Endothelial cell of umbilical vein (primary cell): ENCODE results near the gene NPDC1. TPM values are rescaled to one million over a fixed set of nuclear protein-coding genes. Genes with fewer than 3 reads are reported as not detected.

Experiments used
- BruUV-seq: library from RNA; stranded (reverse); fragments of 400-500 nt; replicated peaks from 2 replicates; lab custom pipeline; 2021; lab: Mats Ljungman, UMichigan
- CTCF ChIA-PET: fragments of 300-600, 350-600 bp; sonication (Branson Sonifier 250); formaldehyde crosslinking; loops from one replicate; lab custom pipeline; 2021; ENCODE audit warnings: antibody characterized with exemption, inconsistent platforms; lab: Charles Lee
- POLR2A ChIA-PET: fragments of 300-600, 350-600 bp; sonication (Branson Sonifier 250); formaldehyde crosslinking; loops from one replicate; lab custom pipeline; 2021; ENCODE audit warnings: antibody characterized with exemption, inconsistent platforms; lab: Charles Lee
- DNase-seq: peaks from one replicate; pipeline ENCODE4 v3.0.0-alpha.2; 2011; ENCODE audit warnings: low read depth, low spot score
- FAIRE-seq: peaks from 2 replicates; lab custom pipeline; 2011; peaks lifted over from hg19 to GRCh38; lab: Jason Lieb, UNC
- H2AFZ ChIP-seq: 2 replicates; pipeline ENCODE4 v1.6.0; 2012; ENCODE audit warnings: low read depth, low read length, control low read depth, inconsistent platforms
- H3K27ac ChIP-seq: 2 replicates; pipeline ENCODE4 v1.5.1; 2011; ENCODE audit warnings: low read depth, mild to moderate bottlenecking, control low read depth, low read length, moderate library complexity; ENCODE audit not compliant: insufficient read depth
- H3K27me3 ChIP-seq, 2 experiments: 2 replicates each; pipeline versions ENCODE4 v1.6.0 to v1.6.1; 2011; ENCODE audit warnings: low read length in 2 of 2, mixed read lengths in 1 of 2; ENCODE audit not compliant: control insufficient read depth in 2 of 2, insufficient read depth in 2 of 2
- H3K36me3 ChIP-seq, 2 experiments: 2 replicates in 1 of 2; 3 replicates in 1 of 2; pipeline ENCODE4 v1.5.1; 2011; ENCODE audit warnings: low read length in 2 of 2, mild to moderate bottlenecking in 1 of 2, moderate library complexity in 1 of 2; ENCODE audit not compliant: control insufficient read depth in 2 of 2, insufficient read depth in 2 of 2; ENCODE audit errors: extremely low read depth in 1 of 2
- H3K4me1 ChIP-seq: 3 replicates; pipeline ENCODE4 v1.5.1; 2011; ENCODE audit warnings: mild to moderate bottlenecking, low read length; ENCODE audit not compliant: control insufficient read depth, insufficient read depth; ENCODE audit errors: extremely low read depth
- H3K4me2 ChIP-seq: 2 replicates; pipeline ENCODE4 v1.6.1; 2011; ENCODE audit warnings: low read length, control low read depth, mixed read lengths; ENCODE audit not compliant: insufficient read depth
- H3K4me3 ChIP-seq, 3 experiments: fragments of 200-600 bp in 1 of 3; sonication (generic), shearing (Covaris generic) in 1 of 3; replicated peaks in 1 of 3; 2 replicates each; pipeline ENCODE4 v1.5.1; 2011 to 2016; ENCODE audit warnings: control low read depth in 3 of 3, low read length in 3 of 3, mild to moderate bottlenecking in 2 of 3, inconsistent platforms in 1 of 3, low read depth in 1 of 3, moderate library complexity in 1 of 3; ENCODE audit not compliant: insufficient read depth in 1 of 3
- H3K79me2 ChIP-seq: 2 replicates; pipeline ENCODE4 v1.6.0; 2012; ENCODE audit warnings: low read length, inconsistent platforms; ENCODE audit not compliant: control insufficient read depth, insufficient read depth
- H3K9ac ChIP-seq: replicated peaks from 2 replicates; pipeline ENCODE3; 2011; ENCODE audit warnings: low read length, control low read depth; ENCODE audit not compliant: insufficient read depth; ENCODE audit errors: extremely low read depth
- H3K9me1 ChIP-seq: replicated peaks from 3 replicates; pipeline ENCODE4 v1.6.0; 2011; ENCODE audit warnings: mild to moderate bottlenecking, low read length; ENCODE audit not compliant: control insufficient read depth, insufficient read depth; ENCODE audit errors: extremely low read depth
- H3K9me3 ChIP-seq: replicated peaks from 2 replicates; pipeline ENCODE4 v1.5.1; 2012; ENCODE audit warnings: low read length, inconsistent platforms; ENCODE audit not compliant: control insufficient read depth, insufficient read depth
- H4K20me1 ChIP-seq: replicated peaks from 2 replicates; pipeline ENCODE3; 2011; ENCODE audit warnings: mild to moderate bottlenecking, low read length; ENCODE audit not compliant: control insufficient read depth, insufficient read depth; ENCODE audit errors: extremely low read depth
- EZH2 ChIP-seq: IDR thresholded peaks from 2 replicates; pipeline ENCODE4 v1.6.1; 2012; ENCODE audit warnings: borderline replicate concordance, low read depth, mild to moderate bottlenecking, moderate library complexity, low read length, inconsistent platforms; ENCODE audit not compliant: severe bottlenecking
- FOS ChIP-seq: IDR thresholded peaks from 2 replicates; pipeline ENCODE4 v1.6.1; 2011; ENCODE audit warnings: mild to moderate bottlenecking, low read length, moderate library complexity, borderline replicate concordance; ENCODE audit not compliant: insufficient read depth
- GATA2 ChIP-seq: IDR thresholded peaks from 2 replicates; pipeline ENCODE4 v1.7.0; 2011; ENCODE audit warnings: low read depth, mild to moderate bottlenecking, moderate library complexity, mixed read lengths, low read length; ENCODE audit not compliant: insufficient read length, insufficient read depth
- JUN ChIP-seq: IDR thresholded peaks from 2 replicates; pipeline ENCODE4 v1.6.1; 2011; ENCODE audit warnings: borderline replicate concordance, low read depth; ENCODE audit not compliant: insufficient read length, insufficient read depth
- MYC ChIP-seq: IDR thresholded peaks from one replicate; pipeline ENCODE4 v1.6.1; 2011; ENCODE audit warnings: mild to moderate bottlenecking, low read depth, low read length
- POLR2A ChIP-seq: IDR thresholded peaks from 2 replicates; pipeline ENCODE4 v1.6.1; 2012; ENCODE audit warnings: low read depth, mild to moderate bottlenecking, control low read depth, low read length
- POLR2AphosphoS5 ChIP-seq: IDR thresholded peaks from 2 replicates; pipeline ENCODE4 v1.6.1; 2012; ENCODE audit warnings: low read depth, mild to moderate bottlenecking, control low read depth, low read length, moderate library complexity; ENCODE audit not compliant: insufficient read depth
- dilution Hi-C: fragments of 300-500 bp; cut with MboI; formaldehyde crosslinking; loops from one replicate; pipeline ENCODE4 v1.15.0; 2019; ENCODE audit warnings: low sequenced_read_pairs; ENCODE audit not compliant: extremely low pct_ligation_motif_present
- intact Hi-C: fragments of 100-400 bp; cut with micrococcal nuclease; formaldehyde crosslinking; loops from one replicate; pipeline ENCODE4 v1.10.0; 2022
- polyA plus RNA-seq, 4 experiments: library from polyadenylated mRNA; depleted of rRNA in 3 of 4; stranded (reverse) in 3 of 4; unstranded in 1 of 4; fragments of >200 nt; gene quantifications; 2 replicates each; pipeline versions ENCODE4 v1.2.1 to v1.2.3, GENCODE V29; 2011 to 2012; ENCODE audit warnings: missing spikeins in 1 of 4
- total RNA-seq: library from RNA; stranded (reverse); gene quantifications from 2 replicates; pipeline ENCODE4 v1.2.3, GENCODE V29; 2021
- TF ChIP-seq, protein P1 (sequence below): IDR thresholded peaks from 2 replicates; pipeline ENCODE4 v1.6.1; 2011; ENCODE audit not compliant: insufficient read depth, insufficient read length
- TF ChIP-seq, protein P2 (sequence below), 2 donors: IDR thresholded peaks; 1 replicate in 1 of 2; 2 replicates in 1 of 2; pipeline ENCODE4 v1.5.1; 2011; ENCODE audit warnings: low read length in 2 of 2, mild to moderate bottlenecking in 2 of 2, moderate library complexity in 2 of 2, control low read depth in 1 of 2, inconsistent platforms in 1 of 2, low read depth in 1 of 2; ENCODE audit not compliant: insufficient read depth in 1 of 2; ENCODE audit errors: extremely low read depth in 1 of 2

The NPDC1 gene
- total and polyA plus RNA-seq, 2 donors (not counting 3 experiments of a cell fraction or from before 2014, with no cell fraction given) = 115 to 181 TPM

DNA sequence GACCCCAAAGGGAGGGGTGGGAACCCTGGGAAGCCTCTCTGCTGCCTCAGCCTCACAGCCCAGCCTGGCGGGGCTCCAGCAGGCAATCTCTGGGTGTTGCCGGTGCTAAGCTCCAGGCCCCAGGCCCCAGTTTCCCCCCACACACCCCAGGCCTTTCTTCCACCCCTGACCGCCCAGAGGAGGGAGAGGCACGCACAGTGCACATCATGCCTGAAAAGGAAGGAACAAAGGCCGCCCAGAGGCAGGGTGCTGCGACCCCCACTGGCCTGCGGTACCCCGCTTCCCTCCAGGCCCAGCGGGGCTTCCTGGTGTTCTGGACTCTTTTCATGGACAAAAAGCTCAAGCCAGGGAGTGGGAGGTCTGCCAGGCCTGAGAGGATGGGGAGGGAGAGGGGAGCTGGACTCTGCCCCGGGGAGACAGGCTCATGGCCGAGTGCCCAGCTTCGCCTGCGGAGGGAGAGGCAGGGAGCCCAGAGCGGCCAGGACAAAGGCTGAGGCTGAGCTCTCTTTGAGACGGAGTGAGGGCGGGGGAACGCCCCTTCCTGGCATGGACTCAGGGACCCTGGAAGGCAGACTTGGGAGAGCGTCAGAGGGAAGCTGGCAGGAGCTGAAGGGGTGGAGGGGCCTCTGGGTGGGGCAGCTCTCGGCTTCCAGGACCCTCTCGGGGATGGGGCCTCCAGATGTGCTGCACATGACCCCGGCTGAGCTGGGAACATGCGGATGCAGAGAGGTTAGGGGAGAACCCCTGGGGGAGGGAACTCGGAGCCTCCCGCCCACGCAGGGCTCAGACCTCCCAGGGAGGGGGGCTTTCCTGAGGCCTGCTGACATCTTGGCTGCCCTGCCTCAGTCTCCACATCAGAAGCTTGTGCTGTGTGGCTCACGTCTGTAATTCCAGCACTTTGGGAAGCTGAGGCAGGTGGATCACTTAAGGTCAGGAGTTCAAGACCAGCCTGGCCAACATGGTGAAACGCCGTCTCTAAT, 9.7 kb upstream of the NPDC1 start:
- Histone ChIP-seq H3K9me3 (no peaks in the 10 kb centered on the region), H4K20me1 (no peaks in the 10 kb centered on the region), H3K9me1 (no peaks in the 10 kb centered on the region), H3K4me1 (no peaks in the 10 kb centered on the region), H3K4me2 (no peak overlapping the region), H3K27ac (no peak overlapping the region), H3K4me3 (no peak overlapping the region), H2AFZ (no peak overlapping the region), H3K36me3 (no peaks in the 10 kb centered on the region), H3K27me3 (peaks cover 8 to 17% of the 10 kb centered on the region in 2 experiments), H3K9ac (no peak overlapping the region), H3K79me2 (no peaks in the 10 kb centered on the region)
- intact Hi-C loops = no loop called here
- DNase-seq (no peak), FAIRE-seq (no peak)
- TF ChIP-seq FOS (no peak), JUN (no peak), GATA2 (no peak), POLR2A (no peak), MYC (no peak), EZH2 (no peak), POLR2AphosphoS5 (no peak)
- TF ChIP-seq, protein P1, sequence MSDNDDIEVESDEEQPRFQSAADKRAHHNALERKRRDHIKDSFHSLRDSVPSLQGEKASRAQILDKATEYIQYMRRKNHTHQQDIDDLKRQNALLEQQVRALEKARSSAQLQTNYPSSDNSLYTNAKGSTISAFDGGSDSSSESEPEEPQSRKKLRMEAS = no peak
- TF ChIP-seq, protein P2, sequence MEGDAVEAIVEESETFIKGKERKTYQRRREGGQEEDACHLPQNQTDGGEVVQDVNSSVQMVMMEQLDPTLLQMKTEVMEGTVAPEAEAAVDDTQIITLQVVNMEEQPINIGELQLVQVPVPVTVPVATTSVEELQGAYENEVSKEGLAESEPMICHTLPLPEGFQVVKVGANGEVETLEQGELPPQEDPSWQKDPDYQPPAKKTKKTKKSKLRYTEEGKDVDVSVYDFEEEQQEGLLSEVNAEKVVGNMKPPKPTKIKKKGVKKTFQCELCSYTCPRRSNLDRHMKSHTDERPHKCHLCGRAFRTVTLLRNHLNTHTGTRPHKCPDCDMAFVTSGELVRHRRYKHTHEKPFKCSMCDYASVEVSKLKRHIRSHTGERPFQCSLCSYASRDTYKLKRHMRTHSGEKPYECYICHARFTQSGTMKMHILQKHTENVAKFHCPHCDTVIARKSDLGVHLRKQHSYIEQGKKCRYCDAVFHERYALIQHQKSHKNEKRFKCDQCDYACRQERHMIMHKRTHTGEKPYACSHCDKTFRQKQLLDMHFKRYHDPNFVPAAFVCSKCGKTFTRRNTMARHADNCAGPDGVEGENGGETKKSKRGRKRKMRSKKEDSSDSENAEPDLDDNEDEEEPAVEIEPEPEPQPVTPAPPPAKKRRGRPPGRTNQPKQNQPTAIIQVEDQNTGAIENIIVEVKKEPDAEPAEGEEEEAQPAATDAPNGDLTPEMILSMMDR (IDR thresholded peaks at IDR 0.05; ENCODE audit: extremely low read depth in 1 of 2, insufficient read depth in 1 of 2, low read depth in 1 of 2, low read length in 2 of 2) = no peak
- dilution Hi-C loops = no loop called here
- CTCF ChIA-PET = interaction anchor here (0.6 to 7.4 kb wide), 8 partner anchors 8 to 181 kb away, joined by 3 to 50 read pairs (median 6); partner anchors contain the start of genes NPDC1 and SAPCD2
- POLR2A ChIA-PET = interaction anchor here (0.6 kb wide), 1 partner anchor 187 kb away, joined by 3 read pairs; no protein-coding TSS in a partner anchor
- BruUV-seq = no TSS peak
